Osteoblast (primary cell): ENCODE measurements around the gene AKR1C2. TPM values are rescaled to one million over a fixed set of nuclear protein-coding genes. Genes with fewer than 3 reads are reported as not detected.

Experiments used
- DNase-seq: peaks from one replicate; pipeline ENCODE4 v3.0.0; 2011; ENCODE audit warnings: low spot score, mixed read lengths; ENCODE audit not compliant: insufficient read length; ENCODE audit errors: missing footprints
- H2AFZ ChIP-seq: 2 replicates; pipeline ENCODE4 v1.6.0; 2011; ENCODE audit warnings: mild to moderate bottlenecking, low read length
- H3K27ac ChIP-seq: 2 replicates; pipeline ENCODE4 v1.5.1; 2011; ENCODE audit warnings: mild to moderate bottlenecking, low read depth, low read length, moderate library complexity
- H3K27me3 ChIP-seq: 2 replicates; pipeline ENCODE4 v1.6.0; 2012; ENCODE audit warnings: mild to moderate bottlenecking, control low read depth, inconsistent platforms, low read length, moderate library complexity; ENCODE audit not compliant: insufficient read depth
- H3K36me3 ChIP-seq: 2 replicates; pipeline ENCODE4 v1.5.1; 2011; ENCODE audit warnings: mild to moderate bottlenecking, low read length, control low read depth, moderate library complexity; ENCODE audit not compliant: insufficient read depth
- H3K4me1 ChIP-seq: 2 replicates; pipeline ENCODE4 v1.5.1; 2011; ENCODE audit warnings: mild to moderate bottlenecking, low read length, control low read depth, moderate library complexity; ENCODE audit not compliant: insufficient read depth
- H3K4me2 ChIP-seq: 2 replicates; pipeline ENCODE4 v1.6.0; 2011; ENCODE audit warnings: mild to moderate bottlenecking, low read length; ENCODE audit not compliant: insufficient read depth
- H3K4me3 ChIP-seq: fragments of 200-600 bp; sonication (generic); 3 replicates; pipeline ENCODE4 v1.5.1; 2012; ENCODE audit warnings: mild to moderate bottlenecking, low read length, inconsistent platforms; ENCODE audit not compliant: insufficient read depth
- H3K79me2 ChIP-seq: 2 replicates; pipeline ENCODE4 v1.6.0; 2012; ENCODE audit warnings: mild to moderate bottlenecking, low read length, control low read depth, inconsistent platforms; ENCODE audit not compliant: insufficient read depth
- H3K9me3 ChIP-seq: 2 replicates; pipeline ENCODE4 v1.5.1; 2011; ENCODE audit warnings: low read depth, low read length, control low read depth
- H4K20me1 ChIP-seq: 2 replicates; pipeline ENCODE4 v1.6.0; 2012; ENCODE audit warnings: mild to moderate bottlenecking, low read length, control low read depth; ENCODE audit not compliant: insufficient read depth
- CTCF ChIP-seq: IDR thresholded peaks from 2 replicates; pipeline ENCODE4 v1.5.1; 2011; ENCODE audit warnings: mild to moderate bottlenecking, low read depth, low read length, moderate library complexity; ENCODE audit errors: extremely low read depth
- small RNA-seq: library from RNA; depleted of rRNA; stranded (forward); fragments of <200 nt; gene quantifications from one replicate; pipeline ENCODE3, GENCODE V24; 2012
- total RNA-seq: library from RNA; depleted of rRNA; stranded (reverse); fragments of >200 nt; gene quantifications from 2 replicates; pipeline ENCODE4 v1.2.3, GENCODE V29; 2012

AKR1C2 gene
- total RNA-seq, 1 donor, result 46.0 TPM

- Histone ChIP-seq H3K4me3 (no peak overlapping the region), H3K4me2 (no peak overlapping the region), H2AFZ (peak overlapping the region; percentile 23), H3K27ac (no peak overlapping the region), H3K36me3 (no peaks in the 10 kb centered on the region), H3K79me2 (no peaks in the 10 kb centered on the region), H3K4me1 (peaks cover 39% of the 10 kb centered on the region), H3K27me3 (no peaks in the 10 kb centered on the region), H4K20me1 (no peaks in the 10 kb centered on the region), H3K9me3 (no peaks in the 10 kb centered on the region)
- no peak for TF ChIP-seq CTCF
- peak; percentile 26 for DNase-seq
Measured at GRCh38 chr10:4939224-4940072, 64.2 kb downstream of the AKR1C2 start.

Small RNA genes lying within 50 kb of the gene (small RNA-seq; reads per million reads assigned to genes)
- gene RF00096, result not detected

Other genes starting within 250 kb of the AKR1C2 start
- gene AKR1E2, start 177.7 kb downstream of the AKR1C2 start, total RNA-seq, result 15.6 and 17.7 TPM in 2 replicates
- 108 and 140 TPM in 2 replicates for gene AKR1C1, start 40.4 kb downstream of the AKR1C2 start, total RNA-seq
- gene AKR1C3, start 90.6 kb upstream of the AKR1C2 start, total RNA-seq, result 207 and 238 TPM in 2 replicates
- not detected in 2 replicates for gene AKR1C8, start 181.3 kb upstream of the AKR1C2 start, total RNA-seq
- not detected in 2 replicates for gene AKR1C4, start 193.0 kb upstream of the AKR1C2 start, total RNA-seq